ENCODE measurements around the gene DGKG. TPM values are rescaled to one million over a fixed set of nuclear protein-coding genes. Genes with fewer than 3 reads are reported as not detected.

Gene DGKG
- total RNA-seq, 4 donors from 2014 or later: 0.79 to 4.0 (median 1.6) TPM

GRCh38 chr3:186311441-186311840 is 50.6 kb downstream of the DGKG start:
- no peak for DNase-seq (ENCODE audit: low spot score in 2 of 2)
- Histone ChIP-seq H3K36me3 (no peaks in the 10 kb centered on the region), H3K4me3 (no peak overlapping the region), H3K27me3 (peaks cover 2% of the 10 kb centered on the region), H3K4me1 (no peaks in the 10 kb centered on the region), H3K9me3 (no peaks in the 10 kb centered on the region), H3K27ac (no peak overlapping the region)
- WGBS: 96% methylated on average over 3 of the region's 3 CpGs
- TF ChIP-seq POLR2AphosphoS5 (IDR thresholded peaks at IDR 0.05) (no peak), EP300 (IDR thresholded peaks at IDR 0.05) (no peak), POLR2A (IDR thresholded peaks at IDR 0.05) (no peak), CTCF (IDR thresholded peaks at IDR 0.05) (no peak)

GRCh38 chr3:186308549-186308948 is 53.5 kb downstream of the DGKG start:
- no peaks in the 10 kb centered on the region for H3K9me3 ChIP-seq
- no peak overlapping the region for H3K4me3 ChIP-seq
- H3K27me3 ChIP-seq: peaks cover 28% of the 10 kb centered on the region
- H3K27ac ChIP-seq: no peak overlapping the region
- DNase-seq (ENCODE audit: low spot score in 2 of 2): no peak
- no peaks in the 10 kb centered on the region for H3K4me1 ChIP-seq
- no peaks in the 10 kb centered on the region for H3K36me3 ChIP-seq
- no peak for TF ChIP-seq POLR2AphosphoS5 (IDR thresholded peaks at IDR 0.05)
- TF ChIP-seq POLR2A (IDR thresholded peaks at IDR 0.05): no peak
- TF ChIP-seq CTCF (IDR thresholded peaks at IDR 0.05): no peak
- TF ChIP-seq EP300 (IDR thresholded peaks at IDR 0.05): no peak
- WGBS: 63% methylated on average over 1 of the region's 1 CpG

GRCh38 chr3:186307594-186308221 is 54.3 kb downstream of the DGKG start:
- DNase-seq (ENCODE audit: low spot score in 2 of 2): no peak
- no peaks in the 10 kb centered on the region for H3K4me1 ChIP-seq
- H3K9me3 ChIP-seq: no peaks in the 10 kb centered on the region
- TF ChIP-seq EP300 (IDR thresholded peaks at IDR 0.05) (no peak), POLR2AphosphoS5 (IDR thresholded peaks at IDR 0.05) (no peak), POLR2A (IDR thresholded peaks at IDR 0.05) (no peak), CTCF (IDR thresholded peaks at IDR 0.05) (no peak)
- no peaks in the 10 kb centered on the region for H3K36me3 ChIP-seq
- H3K4me3 ChIP-seq: no peak overlapping the region
- 61% methylated on average over 3 of the region's 3 CpGs for WGBS
- no peak overlapping the region for H3K27ac ChIP-seq
- peaks cover 37% of the 10 kb centered on the region for H3K27me3 ChIP-seq

- no peak for DNase-seq (ENCODE audit: low spot score in 2 of 2)
- 74% methylated on average over 2 of the region's 2 CpGs for WGBS
- no peaks in the 10 kb centered on the region for H3K4me1 ChIP-seq
- no peaks in the 10 kb centered on the region for H3K9me3 ChIP-seq
- TF ChIP-seq POLR2AphosphoS5 (IDR thresholded peaks at IDR 0.05): no peak
- no peak for TF ChIP-seq EP300 (IDR thresholded peaks at IDR 0.05)
- no peak for TF ChIP-seq CTCF (IDR thresholded peaks at IDR 0.05)
- no peak for TF ChIP-seq POLR2A (IDR thresholded peaks at IDR 0.05)
- no peaks in the 10 kb centered on the region for H3K36me3 ChIP-seq
- H3K27me3 ChIP-seq: peaks cover 44% of the 10 kb centered on the region
- no peak overlapping the region for H3K4me3 ChIP-seq
- no peak overlapping the region for H3K27ac ChIP-seq
Measured at GRCh38 chr3:186305286-186305685, 56.7 kb downstream of the DGKG start.

GRCh38 chr3:186303965-186304364 is 58.1 kb downstream of the DGKG start:
- no peaks in the 10 kb centered on the region for H3K4me1 ChIP-seq
- H3K9me3 ChIP-seq: no peaks in the 10 kb centered on the region
- DNase-seq (ENCODE audit: low spot score in 2 of 2): no peak
- TF ChIP-seq POLR2AphosphoS5 (IDR thresholded peaks at IDR 0.05): no peak
- no peak for TF ChIP-seq EP300 (IDR thresholded peaks at IDR 0.05)
- TF ChIP-seq CTCF (IDR thresholded peaks at IDR 0.05): no peak
- no peak for TF ChIP-seq POLR2A (IDR thresholded peaks at IDR 0.05)
- WGBS: 25% methylated on average over 11 of the region's 11 CpGs
- peaks cover 44% of the 10 kb centered on the region for H3K27me3 ChIP-seq
- no peak overlapping the region for H3K27ac ChIP-seq
- H3K4me3 ChIP-seq: no peak overlapping the region
- H3K36me3 ChIP-seq: no peaks in the 10 kb centered on the region

Data from suprapubic skin (tissue), 4 donors.